ENCODE data around the gene SLIRP.

- TF ChIP-seq, protein P1, sequence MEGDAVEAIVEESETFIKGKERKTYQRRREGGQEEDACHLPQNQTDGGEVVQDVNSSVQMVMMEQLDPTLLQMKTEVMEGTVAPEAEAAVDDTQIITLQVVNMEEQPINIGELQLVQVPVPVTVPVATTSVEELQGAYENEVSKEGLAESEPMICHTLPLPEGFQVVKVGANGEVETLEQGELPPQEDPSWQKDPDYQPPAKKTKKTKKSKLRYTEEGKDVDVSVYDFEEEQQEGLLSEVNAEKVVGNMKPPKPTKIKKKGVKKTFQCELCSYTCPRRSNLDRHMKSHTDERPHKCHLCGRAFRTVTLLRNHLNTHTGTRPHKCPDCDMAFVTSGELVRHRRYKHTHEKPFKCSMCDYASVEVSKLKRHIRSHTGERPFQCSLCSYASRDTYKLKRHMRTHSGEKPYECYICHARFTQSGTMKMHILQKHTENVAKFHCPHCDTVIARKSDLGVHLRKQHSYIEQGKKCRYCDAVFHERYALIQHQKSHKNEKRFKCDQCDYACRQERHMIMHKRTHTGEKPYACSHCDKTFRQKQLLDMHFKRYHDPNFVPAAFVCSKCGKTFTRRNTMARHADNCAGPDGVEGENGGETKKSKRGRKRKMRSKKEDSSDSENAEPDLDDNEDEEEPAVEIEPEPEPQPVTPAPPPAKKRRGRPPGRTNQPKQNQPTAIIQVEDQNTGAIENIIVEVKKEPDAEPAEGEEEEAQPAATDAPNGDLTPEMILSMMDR (conservative IDR thresholded peaks at IDR 0.05; ENCODE audit: low read length): no peak
- no peak for TF ChIP-seq EZH2phosphoT487 (IDR thresholded peaks at IDR 0.05; ENCODE audit: borderline replicate concordance)
Measured at GRCh38 chr14:77738559-77739250, 30.8 kb downstream of the SLIRP start.
